ENCODE measurements around the gene GLRA2. TPM values are rescaled to one million over a fixed set of nuclear protein-coding genes. Genes with fewer than 3 reads are reported as not detected.

GLRA2 gene
- total RNA-seq, 1 donor from 2014 or later: not detected

- no peak for DNase-seq (ENCODE audit: low spot score)
Observed at GRCh38 chrX:14697451-14697850, 168.1 kb downstream of the GLRA2 start.

- DNase-seq (ENCODE audit: low spot score): no peak
Observed at GRCh38 chrX:14698790-14699189, 169.5 kb downstream of the GLRA2 start.

- no peak for DNase-seq (ENCODE audit: low spot score)
Observed at GRCh38 chrX:14700982-14701381, 171.6 kb downstream of the GLRA2 start.

DNA sequence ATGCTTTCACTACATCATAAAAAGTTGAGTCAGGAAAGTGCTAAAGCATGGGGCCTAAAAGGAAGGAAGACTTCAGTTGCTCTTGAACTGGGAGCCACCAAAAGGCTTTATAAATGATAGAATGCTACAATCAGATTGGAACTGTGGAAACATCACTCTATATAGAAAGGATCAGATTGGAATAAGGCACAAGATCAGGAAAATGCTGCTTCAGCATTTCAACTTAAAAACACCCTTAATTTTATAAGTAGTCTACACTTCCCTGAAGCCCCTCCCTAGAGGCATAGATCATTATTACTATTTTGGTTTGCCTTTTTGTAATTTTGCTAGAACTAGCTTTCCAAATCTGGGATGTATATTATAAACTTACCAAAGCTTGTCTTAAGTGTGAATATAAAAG, 172.8 kb downstream of the GLRA2 start:
- DNase-seq (ENCODE audit: low spot score): no peak

DNA sequence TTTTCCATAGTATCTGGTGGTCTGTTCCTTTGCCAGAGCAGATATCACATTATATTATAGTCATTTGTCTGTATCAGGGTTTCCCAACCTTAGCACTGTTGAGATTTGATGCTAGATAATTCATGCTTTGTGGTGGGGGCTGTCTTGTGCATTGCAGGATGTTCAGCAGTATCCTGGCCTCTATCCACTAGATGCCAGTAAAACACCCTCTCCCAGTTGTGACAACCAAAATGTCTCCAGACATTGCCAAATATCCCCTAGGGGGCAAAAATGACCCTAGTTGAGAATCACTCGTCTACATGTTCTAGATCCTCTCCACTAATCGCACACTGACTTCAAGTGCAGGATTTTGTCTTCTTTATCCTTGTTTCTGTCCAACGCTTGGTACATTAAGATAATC, 182.8 kb downstream of the GLRA2 start:
- no peak for DNase-seq (ENCODE audit: low spot score)

- DNase-seq (ENCODE audit: low spot score): no peak
Observed at GRCh38 chrX:14717949-14718348, 188.6 kb downstream of the GLRA2 start.

DNA sequence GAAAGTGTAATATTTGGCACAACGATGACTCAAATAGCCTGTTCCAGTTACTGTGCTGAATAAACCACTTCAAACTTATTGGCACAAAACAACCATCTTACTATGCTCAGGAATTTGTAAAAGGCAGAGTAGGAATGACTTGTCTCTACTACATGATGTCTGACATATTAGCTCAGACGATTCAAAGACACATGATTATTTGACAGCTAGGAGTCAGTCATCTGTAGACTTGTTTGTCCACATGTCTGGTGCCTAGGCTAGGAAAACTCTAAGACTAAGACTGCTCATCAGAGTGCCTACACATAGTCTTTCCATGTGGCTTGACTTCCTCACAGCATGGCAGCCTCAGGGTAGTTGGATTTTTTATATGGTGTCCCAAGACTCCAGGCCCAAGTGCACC, 189.1 kb downstream of the GLRA2 start:
- no peak for DNase-seq (ENCODE audit: low spot score)

DNA sequence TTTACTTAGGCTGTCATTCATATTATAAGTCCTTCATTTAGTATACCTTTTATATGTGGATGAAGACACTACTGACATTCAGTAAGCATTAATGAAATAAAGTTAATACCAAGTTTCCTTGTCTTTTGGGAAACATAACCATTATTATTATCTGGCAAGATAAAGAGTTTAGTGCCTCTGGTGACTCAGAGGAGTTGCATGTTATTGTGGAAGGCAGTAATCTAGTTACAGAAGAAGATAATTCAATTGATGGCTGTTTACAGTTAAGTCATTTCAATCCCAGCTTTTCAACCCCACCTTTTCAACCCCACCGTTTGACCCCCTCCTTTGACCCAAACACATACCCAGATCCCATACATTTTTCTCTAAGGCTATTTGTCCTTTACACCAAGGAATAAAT, 199.7 kb downstream of the GLRA2 start:
- DNase-seq (ENCODE audit: low spot score): no peak

DNA sequence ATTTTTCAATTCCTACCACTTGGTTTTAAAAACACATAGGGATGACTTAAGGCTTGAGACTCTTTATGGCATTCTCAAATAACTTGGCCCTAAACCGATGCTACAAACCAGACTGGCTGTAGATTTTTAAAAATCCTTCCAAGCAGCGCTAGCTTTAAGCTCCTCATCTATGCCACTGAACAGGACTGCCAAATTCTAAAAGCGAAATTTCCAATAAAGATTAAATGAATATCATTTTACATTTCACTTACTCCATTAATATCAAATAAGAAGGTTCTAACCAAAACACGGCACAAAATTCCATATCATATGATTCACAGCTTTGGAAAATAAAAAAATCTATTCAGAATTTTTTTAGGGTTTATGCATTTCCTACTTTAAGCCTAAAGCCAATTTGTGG, 209.3 kb downstream of the GLRA2 start:
- DNase-seq (ENCODE audit: low spot score): no peak

- DNase-seq (ENCODE audit: low spot score): no peak
Observed at GRCh38 chrX:14753441-14753840, 224.1 kb downstream of the GLRA2 start.

DNA sequence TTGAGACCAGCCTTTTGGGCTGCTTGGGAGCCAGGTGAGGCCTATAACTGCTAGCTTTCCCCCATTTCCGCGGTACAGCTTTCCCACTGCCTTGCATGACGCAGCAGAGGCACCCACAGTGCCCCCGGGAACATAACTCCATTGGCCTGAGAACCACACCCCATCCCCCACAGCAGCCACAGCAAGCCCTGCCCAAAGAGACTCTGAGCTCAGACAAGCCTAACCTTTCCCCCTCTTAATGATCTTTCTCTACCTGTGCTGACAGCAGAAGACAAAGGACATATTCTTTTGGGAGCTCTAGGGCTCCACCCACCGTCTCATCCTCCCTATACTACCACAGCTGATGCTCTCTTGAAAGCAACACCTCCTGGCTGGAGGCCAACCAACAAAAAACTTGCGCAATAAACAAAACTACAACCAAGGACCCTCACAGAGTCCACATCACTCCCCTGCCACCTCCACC, 228.7 kb downstream of the GLRA2 start:
- DNase-seq (ENCODE audit: low spot score): no peak

- no peak for DNase-seq (ENCODE audit: low spot score)
Observed at GRCh38 chrX:14775416-14775815, 246.1 kb downstream of the GLRA2 start.

GRCh38 chrX:14776901-14777300, 247.6 kb downstream of the GLRA2 start:
- no peak for DNase-seq (ENCODE audit: low spot score)

GRCh38 chrX:14777525-14777924, 248.2 kb downstream of the GLRA2 start:
- DNase-seq (ENCODE audit: low spot score): no peak

- DNase-seq (ENCODE audit: low spot score): no peak
Observed at GRCh38 chrX:14779580-14779979, 250.2 kb downstream of the GLRA2 start.
